T-helper 1 cell (primary cell): ENCODE data around the gene QSOX2.

ENCODE experiments used
- DNase-seq, 5 donors: peaks; one replicate each; pipeline ENCODE4 v3.0.0-alpha.2; 2012 to 2020

The QSOX2 gene

GRCh38 chr9:136201609-136202453 is 43.8 kb downstream of the QSOX2 start:
- DNase-seq, result no peak

- DNase-seq, result no peak
Observed at GRCh38 chr9:136201174-136201573, 44.4 kb downstream of the QSOX2 start.

GRCh38 chr9:136200424-136200823 is 45.2 kb downstream of the QSOX2 start:
- no peak for DNase-seq

- DNase-seq, result no peak
Observed at GRCh38 chr9:136199391-136200288, 46.0 kb downstream of the QSOX2 start.

GRCh38 chr9:136198605-136199083 is 47.0 kb downstream of the QSOX2 start:
- no peak for DNase-seq

- DNase-seq, result no peak
Observed at GRCh38 chr9:136197930-136198604, 47.5 kb downstream of the QSOX2 start.

- no peak for DNase-seq
Observed at GRCh38 chr9:136197084-136197875, 48.3 kb downstream of the QSOX2 start.

- no peak for DNase-seq
Observed at GRCh38 chr9:136196404-136197083, 49.1 kb downstream of the QSOX2 start.

GRCh38 chr9:136194540-136194939 is 51.1 kb downstream of the QSOX2 start:
- DNase-seq, result no peak

GRCh38 chr9:136193891-136194279 is 51.7 kb downstream of the QSOX2 start:
- no peak for DNase-seq

GRCh38 chr9:136193127-136193890 is 52.3 kb downstream of the QSOX2 start:
- DNase-seq, result no peak

GRCh38 chr9:136192289-136193126 is 53.1 kb downstream of the QSOX2 start:
- no peak for DNase-seq

- no peak for DNase-seq
Observed at GRCh38 chr9:136191960-136192286, 53.7 kb downstream of the QSOX2 start.

- no peak for DNase-seq
Observed at GRCh38 chr9:136191099-136191959, 54.3 kb downstream of the QSOX2 start.

- no peak for DNase-seq
Observed at GRCh38 chr9:136190656-136191055, 55.0 kb downstream of the QSOX2 start.

- DNase-seq, result no peak
Observed at GRCh38 chr9:136190237-136190601, 55.4 kb downstream of the QSOX2 start.

GRCh38 chr9:136189394-136190236 is 56.0 kb downstream of the QSOX2 start:
- DNase-seq, result no peak
